Activated CD4-positive, alpha-beta T cell treated with anti-CD3 and anti-CD28 coated beads, Interleukin-2, Interleukin-6, amounts not matched to agents 100 ng/mL and 50 ng/mL, durations not matched to agents 16 hours and 8 hours (primary cell): ENCODE data around the gene POMC.
"Not testable (repeated sequence)": the region's sequence is repeated elsewhere in the genome, so short reads cannot be mapped to it uniquely, and the experiment has no call there.

Source experiments
- DNase-seq: peaks from one replicate; pipeline ENCODE4 v3.0.0-alpha.2; 2020

Gene POMC

DNA sequence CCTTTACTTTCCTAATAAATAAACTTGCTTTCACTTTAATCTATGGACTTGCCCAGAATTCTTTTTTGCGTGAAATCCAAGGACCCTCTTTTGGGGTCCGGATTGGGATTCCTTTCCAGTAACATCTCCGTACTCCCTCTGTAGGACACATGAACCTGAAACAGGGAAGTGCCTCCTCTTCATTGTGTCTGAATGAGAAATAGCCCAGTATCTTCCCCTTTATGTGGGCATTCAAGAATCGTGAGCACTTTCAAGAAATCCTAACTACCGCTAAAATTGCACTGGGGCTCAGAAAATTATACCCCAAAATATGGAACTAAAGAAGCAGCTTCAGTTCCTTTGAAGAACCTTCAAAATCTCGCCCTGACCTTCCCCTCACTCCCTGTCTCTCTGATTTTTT is 7.8 kb upstream of the POMC start:
- DNase-seq = no peak

DNA sequence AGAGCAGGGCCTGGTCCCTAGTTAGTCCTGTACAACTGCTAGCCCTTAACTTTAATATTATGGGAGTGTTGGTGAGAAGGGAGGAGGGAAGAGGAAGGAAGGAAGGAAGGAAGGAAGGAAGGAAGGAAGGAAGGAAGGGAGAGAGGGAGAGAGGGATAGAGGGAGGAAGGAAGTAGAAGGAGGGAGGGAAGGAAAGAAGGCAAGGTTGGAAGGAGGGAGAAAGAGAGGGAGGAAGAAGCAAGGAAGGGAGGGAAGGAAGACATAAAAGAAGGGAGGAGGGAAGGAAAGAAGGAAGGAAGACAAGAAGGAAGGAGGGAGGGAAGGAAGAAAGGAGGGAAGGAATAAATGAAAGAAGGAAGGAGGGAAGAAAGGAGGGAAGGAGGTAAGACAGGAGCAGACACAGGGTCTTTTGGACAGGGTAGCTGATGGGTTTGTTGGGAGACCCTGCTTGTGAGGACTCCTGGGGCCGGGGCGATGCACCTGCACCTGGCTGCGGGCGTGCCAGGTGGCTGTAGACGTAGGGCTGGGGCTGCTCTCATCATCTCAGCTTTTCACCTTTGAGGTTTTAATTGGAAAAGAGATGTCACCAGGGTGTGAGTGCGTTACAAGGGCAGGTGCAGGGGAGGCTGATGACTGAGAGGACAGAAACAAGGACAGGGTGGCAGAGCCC is 5.9 kb upstream of the POMC start:
- no peak for DNase-seq

DNA sequence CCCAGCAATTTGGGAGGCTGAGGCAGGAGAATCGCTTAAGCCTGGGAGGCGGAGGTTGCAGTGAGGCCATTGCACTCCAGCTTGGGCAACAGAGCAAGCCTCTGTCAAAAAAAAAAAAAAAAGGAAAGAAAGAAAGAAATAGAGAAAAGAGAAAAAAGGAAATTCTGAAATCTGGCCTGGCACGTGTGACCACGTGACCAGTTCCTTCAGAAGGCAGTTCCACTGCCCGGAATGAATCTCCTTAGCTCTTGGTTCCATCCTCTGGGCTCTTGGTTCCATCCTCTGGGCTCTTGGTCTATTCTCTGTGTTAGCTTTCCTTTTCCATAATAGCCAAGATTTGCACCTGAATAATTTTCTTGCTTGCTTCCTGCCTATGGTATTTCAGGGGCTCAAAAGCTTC is 5.3 kb upstream of the POMC start:
- DNase-seq = no peak

DNA sequence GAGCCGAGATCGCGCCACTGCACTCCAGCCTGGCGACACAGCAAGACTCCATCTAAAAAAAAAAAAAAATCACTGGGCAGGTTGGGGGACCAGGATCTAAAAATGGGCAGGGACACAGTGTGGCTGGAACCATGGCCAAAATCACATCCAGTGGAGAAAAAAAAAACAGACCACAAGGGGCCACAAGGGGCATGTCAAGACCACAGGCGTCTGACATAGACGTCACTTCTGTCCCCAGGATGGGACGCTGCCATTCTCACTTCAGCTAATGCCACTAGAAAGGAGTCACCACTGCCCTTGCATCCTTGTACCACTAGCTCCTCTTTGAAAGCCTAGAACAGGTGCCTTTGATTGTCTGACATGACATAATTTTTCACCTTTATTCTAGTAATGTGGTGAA is 2.5 kb upstream of the POMC start:
- DNase-seq = no peak

DNA sequence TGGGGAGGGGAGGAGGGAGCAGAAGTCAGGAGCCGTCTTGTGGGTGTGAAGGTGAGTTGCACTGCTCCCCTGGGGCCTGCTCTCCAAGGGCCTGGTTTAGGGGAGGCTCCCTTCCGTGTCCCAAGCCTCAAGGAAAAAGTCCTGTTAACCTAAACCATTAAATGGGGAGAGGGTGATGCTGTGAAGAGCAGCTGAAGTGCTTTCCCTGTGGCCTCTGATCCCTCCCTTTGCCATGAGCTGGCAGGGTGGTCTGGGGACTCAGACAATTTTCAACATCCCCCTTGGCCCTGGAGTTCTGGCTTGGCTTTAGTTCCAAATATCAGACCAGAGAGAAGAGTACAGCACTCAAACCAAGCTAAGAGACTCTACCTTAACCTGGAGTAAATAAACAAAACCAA is 692 bp upstream of the POMC start:
- no peak for DNase-seq

DNA sequence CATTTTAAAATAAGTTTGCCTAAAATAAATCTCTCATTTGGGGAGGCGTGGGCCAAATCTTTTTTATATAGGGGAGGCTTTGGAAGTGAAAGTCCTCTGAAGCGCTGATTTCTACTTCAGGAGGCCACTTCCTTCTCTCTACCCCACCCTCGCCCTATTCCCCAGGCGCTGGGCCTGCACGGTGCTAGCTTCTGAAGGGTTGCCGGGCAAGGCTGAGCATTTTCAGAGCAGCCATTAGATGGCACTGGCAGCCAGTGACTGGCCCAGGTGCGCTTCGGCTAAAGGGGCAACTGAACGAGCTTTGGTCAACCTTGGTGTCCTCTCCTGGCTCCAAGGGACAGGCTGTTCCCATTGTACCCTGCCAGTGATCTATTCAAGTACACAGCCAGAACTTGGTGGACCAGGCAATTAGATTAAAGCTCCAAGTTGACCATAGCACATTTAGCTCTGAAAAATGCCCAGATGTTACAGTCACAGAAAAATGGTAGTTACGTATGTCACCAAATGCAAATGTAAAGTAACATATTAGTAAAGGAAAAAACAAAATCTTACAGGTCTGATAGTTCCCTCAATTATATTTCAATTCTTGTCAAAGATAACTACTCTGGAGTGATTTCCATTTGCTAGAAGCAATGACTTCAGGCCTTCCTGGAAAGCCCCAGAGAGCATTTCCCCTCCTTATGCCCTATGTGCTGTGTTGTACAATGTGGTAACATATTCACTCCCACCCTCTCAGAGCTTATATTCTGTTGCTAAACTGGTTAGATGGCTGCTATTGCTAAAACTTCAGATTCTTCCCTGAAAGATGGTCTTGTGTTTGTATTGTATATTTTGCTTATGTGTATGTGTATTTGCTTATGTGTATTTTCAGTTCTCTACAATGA is 2.1 kb downstream of the POMC start:
- DNase-seq = peak; percentile 46

DNA sequence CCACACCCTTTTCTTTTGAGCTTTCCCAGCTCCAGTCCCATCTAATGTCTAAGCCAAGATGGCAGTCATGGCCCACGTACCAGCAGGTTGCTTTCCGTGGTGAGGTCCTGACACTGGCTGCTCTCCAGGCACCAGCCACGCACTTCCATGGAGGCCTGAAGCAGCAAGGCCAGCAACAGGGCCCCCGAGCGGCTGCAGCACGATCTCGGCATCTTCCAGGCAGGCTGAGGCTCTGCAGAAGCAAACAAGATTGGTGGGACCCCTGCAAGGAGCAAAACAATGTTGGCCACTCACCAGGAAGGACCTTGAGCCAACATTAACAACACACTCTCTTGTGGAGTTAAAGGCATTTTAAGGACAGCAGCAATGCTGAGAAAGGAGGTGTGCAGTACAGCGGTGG is 3.8 kb downstream of the POMC start:
- DNase-seq = no peak

DNA sequence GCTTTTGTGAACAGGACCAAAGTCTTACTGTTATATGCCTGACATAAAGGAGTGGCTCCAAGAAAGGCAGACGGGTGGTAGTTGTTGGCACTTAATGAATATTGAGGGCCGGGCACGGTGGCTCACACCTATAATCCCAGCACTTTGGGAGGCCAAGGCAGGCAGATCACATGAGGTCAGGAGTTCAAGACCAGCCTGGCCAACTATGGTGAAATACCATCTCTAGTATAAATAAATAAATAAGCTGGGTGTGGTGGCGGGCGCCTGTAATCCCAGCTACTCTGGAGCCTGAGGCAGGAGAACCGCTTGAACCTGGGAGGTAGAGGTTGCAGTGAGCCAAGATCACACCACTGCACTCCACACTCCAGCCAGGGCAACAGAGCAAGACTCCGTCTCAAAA is 6.3 kb downstream of the POMC start:
- DNase-seq = not testable (repeated sequence)

DNA sequence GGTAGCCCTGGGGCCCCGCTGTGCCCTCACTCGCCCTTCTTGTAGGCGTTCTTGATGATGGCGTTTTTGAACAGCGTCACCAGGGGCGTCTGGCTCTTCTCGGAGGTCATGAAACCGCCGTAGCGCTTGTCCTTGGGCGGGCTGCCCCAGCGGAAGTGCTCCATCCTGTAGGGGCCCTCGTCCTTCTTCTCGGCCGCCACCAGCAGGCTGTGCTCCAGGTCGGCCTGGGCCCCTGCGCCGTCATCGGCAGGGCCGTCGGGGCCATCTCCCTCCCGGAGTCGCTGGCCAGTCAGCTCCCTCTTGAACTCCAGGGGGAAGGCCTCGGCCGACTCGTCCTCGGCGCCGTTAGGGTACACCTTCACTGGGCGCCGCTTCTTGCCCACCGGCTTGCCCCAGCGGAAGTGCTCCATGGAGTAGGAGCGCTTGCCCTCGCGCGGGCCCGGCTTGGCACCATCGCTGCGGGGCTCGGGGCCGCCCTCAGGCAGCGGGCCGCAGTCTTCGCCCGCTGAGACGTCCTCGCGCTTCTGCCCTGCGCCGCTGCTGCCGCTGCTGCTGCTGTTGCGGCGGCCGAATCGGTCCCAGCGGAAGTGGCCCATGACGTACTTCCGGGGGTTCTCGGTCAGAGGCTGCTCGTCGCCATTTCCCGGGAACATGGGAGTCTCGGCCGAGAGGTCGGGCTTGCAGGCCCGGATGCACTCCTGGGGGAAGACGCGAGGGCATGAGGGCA is 7.2 kb downstream of the POMC start:
- peak; percentile 65 for DNase-seq

DNA sequence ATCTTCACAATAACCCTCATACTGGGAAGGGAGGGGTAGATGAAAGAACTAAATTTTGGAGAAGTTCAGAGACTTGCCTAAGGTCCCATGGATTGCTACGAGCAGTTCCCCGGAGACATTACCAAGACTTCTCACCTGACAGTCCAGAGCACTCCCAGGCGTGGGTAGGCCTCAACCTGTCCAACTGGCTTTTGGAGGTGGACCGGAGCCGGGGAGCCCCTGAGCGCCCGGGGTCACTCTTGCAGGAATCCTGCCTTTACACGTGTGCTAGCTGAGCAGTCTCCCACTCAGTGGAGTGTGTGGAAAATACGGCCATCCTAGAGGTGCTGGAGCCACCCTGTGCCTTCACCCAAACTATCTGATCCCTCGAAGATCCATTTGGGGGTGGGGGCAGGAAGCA is 8.0 kb downstream of the POMC start:
- no peak for DNase-seq

DNA sequence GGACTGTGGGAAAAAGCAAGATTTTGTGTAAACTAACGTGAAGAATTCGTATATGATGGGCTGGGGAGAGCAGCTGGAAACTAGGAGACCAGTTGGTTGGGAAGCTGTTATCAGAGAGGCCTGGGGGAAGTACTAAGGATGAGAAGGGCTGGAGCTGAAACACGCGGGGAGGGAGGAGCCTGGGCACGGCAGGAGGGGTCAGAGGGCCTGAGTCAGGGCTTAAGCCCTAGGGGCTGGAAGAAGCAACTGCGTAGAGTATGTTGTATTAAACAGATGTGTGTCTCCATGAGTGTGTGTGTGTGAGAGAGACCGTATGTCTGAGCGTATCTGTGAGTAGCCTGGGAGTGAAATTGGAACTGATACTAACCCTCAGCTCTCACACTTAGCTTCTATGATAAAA is 8.4 kb downstream of the POMC start:
- no peak for DNase-seq

DNA sequence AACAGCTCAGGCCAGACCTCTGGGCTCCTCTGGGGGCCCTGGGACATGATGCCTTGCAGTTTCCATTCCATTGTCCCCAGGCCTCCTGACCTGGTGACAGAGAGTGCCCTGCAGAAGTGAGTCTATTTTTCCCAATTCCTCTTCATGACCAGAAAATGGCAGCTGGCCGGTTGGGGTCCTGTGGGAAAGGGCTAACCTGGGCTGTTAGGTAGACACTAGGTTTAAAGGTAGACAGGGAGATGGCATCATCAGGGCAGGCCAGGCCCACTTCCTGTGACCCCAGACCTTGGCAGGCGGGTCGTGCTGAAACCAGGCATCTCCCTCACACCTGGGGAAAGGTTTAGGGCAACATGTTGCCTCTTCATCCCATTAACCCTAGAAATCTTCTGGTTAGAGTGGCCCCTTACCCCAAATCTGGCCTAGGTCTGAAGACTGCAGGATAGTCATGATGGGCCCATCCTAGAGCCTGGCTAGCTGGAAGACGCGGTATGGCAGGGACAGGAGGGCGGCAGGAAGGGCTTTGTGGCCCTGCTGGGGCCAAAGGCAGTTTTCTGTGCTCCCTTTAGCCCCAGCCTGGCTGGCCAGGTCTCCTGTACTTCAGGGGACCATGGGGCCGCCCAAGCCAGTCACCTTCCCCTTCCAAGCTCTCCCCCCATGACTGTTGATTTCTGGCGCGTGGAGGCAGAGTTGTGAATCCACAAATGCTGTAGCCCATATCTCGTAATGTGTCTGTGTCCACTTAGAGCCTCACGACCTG is 10.1 kb downstream of the POMC start:
- DNase-seq = no peak

DNA sequence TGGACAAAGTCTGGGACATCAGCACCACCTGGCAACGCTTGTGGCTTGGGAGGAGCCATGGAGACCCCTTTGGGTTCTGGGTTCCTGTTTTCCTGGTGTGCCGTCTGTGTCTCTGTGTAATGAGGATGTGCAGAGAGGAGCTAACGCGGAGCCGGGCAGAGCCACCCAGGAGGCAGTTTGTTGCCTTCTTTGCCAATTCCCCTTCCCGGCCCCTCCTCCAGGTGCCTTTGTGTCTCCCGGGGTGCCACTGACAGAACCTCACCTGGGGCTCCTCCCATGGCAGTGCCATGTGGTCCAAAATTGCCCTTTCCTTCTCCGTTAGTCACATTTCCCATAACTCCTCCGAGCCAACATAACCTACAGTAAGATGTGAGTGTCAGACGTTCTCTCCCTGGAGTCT is 13.0 kb downstream of the POMC start:
- DNase-seq = no peak

DNA sequence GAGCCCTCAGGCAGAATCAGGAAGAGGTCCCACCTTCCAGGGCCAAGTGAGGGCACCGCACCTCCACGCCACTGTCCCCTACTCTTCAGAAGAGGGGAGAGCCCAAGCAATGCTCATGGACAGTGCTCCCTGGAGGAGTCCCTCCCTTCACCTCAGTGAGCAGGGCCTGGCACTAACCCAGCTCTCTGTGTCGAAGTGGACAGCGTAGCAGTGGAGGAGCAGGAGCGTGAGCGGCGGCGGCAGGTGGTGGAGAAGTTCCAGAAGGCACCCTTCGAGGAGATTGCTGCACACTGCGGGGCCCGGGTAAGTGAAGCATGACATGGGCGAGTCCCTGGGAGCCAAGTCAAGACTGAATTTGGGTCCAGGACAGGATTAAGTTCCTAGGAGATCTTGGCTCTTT is 16.7 kb downstream of the POMC start:
- no peak for DNase-seq

DNA sequence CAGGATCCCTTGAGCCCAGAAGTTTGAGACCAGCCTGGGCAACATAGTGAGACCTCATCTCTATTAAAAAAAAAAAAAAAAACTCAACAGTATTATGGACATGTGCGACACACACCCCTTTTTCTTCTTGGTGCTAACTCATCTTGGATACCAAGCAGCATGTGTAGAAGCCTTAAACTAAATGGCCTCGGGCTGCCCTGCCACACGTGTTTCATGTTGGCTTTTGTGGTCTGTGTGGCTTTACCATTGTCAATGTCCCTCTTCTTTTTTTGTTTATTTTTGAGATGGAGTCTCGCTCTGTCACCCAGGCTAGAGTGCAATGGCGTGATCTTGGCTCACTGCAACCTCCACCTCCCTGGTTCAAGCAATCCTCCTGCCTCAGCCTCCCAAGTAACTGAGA is 17.4 kb downstream of the POMC start:
- DNase-seq = not testable (repeated sequence)

DNA sequence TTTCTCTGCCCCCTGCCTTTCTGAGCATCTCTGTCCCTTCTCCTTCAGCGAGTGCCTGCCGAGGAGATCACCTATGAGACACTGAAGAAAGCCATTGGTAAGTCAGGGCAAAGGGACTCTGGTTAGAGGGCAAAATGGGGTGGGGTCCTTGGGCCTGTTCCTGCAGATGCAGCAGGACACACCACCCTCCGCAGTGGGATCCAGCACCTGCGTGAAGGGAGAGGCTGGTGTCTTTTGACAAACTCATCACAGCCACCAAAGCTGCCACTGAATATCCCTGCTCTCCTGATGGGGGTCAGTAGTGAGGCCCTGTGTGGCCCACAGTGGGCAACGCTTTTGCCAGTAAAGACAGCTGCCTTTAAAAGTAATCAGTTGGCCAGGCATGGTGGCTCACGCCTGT is 18.7 kb downstream of the POMC start:
- DNase-seq = no peak

DNA sequence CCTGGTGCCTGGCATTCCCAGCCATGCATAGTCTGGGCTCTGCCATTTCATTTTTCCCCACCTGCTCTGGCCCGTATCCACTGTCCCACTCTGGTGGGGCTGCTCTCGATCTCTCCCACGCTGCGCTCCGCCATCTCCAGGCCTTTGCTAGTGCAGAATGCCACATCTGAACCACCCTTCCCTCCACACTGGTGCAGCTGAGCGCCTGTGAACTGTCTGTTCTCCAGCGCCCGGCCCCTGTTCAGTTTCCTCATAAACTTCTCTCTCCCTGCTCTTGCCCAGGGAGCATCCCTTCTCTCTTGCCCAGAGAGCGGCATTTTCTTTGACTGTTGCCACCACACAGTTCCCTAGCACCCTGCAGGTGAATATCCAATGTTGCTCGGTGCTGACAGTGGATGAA is 21.5 kb downstream of the POMC start:
- no peak for DNase-seq

DNA sequence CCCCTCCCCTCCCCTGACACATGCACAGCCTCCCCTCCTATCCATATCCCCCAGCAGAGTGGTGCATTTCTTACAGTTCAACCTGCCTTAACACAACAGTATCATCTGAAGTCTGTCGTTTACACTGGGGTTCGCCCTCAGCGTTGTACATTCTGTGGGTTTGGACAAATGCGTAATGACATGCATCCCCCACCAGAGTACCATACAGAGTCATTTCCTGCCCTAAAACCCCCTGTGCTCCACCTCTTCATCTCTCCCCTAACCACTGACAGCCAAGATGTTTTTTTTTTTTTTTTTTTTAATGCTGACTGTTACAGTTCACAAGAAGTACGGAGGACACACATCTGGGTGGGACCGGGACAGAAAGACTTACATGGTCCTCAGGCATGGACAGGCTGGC is 22.6 kb downstream of the POMC start:
- no peak for DNase-seq

DNA sequence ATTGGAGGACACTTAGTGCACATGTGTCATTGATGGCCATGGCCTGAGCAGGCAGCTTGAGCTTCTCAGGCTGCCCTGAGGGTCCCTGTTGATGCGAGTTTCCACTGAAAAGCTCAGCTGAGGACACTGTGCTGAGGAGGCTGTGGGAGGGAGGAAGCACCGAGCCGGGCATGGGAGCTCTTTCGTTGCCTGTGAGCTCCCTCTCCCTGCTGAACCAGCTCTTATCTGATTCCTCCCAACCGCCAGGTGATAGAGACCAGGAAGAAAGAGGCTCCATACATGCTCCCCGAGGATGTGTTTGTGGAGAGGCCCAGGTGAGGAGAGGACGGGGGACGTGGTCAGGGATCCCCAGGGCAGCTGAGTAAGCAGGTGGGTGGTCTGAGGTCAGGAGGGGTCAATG is 27.3 kb downstream of the POMC start:
- DNase-seq = no peak

DNA sequence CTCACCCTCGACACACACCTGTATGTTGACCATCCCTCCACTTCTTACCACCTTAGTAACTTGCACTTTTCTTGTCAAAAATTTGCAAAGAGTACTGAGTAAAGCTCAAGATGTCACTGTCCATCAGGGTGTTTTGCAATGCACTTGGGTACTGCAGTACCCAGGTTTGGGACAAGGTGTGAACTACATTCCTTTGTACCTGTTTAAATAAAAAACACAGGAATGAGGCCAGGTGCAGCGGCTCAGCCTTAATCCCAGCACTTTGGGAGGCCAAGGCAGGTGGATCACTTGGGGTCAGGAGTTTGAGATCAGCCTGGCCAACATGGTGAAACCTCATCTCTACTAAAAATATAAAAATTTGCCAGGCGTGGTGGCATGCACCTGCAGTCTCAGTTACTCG is 27.8 kb downstream of the POMC start:
- DNase-seq = not testable (repeated sequence)

DNA sequence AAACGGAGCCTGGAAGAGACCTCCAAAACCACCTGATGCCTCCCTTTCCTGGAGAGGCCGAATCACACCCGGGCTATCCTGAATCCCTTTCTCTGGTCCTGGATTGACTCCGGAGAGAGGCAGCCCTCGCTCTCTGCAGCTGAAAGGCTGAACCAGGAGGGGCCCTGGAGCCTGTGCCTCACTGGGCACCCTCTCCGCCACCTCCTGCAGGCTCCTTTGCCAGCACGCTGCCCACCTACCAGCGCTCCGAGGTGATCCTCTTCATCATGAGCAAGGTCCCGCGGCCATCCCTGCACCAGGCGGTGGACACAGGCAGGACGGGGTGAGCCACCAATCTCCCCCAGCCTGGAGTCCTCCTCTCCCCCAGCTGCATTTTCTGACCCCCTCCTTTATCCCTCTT is 35.7 kb downstream of the POMC start:
- no peak for DNase-seq

DNA sequence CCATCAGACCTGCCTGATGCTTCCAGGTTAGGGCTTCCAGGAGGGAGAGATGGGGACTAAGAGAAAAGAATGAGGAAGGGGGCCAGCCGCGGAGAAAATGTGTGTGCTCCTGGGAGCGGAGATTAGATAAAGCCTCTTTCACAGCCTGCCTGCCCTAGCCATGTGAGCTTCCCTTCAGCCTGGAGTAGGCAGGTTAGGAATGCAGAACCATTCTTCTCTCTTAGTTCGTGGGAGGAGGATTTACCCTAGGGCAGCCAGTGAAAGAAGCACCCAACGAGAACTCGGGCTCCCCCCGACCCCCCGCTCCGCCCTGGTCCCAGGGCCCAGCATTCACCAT is 36.1 kb downstream of the POMC start:
- no peak for DNase-seq

DNA sequence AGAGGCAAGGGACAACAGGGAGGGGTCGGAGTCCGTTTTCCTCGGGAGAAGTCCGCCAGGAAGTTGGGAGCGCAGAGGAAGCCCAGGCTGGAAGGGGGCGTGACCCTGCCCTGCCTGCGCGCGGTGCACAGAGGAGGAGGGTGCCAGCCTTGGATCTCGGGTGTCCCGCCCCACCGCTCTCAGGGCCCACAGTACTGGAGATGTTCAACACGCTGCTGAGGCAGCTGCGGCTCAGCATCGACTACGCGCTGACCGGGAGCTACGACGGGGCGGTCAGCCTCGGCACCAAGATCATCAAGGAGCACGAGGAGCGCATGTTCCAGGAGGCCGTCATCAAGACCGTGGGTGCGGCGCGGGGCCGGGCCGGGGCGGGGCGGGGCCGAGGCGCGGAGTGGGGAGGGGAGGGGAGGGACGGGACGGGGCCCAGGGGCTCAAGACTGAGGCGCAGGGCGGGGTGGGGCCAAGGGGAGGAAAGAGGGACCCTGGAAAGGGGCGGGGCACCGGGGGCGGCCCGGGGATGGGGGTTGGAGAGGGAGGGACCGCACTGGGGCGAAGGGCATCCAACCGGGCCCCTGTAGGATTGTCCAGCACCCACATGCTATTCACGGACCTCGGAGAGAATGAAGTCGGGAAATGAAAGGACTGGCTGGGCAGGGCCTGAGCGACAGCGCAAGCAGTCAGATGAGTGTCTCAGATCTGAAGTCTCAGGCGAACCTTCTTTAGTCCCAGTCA is 36.6 kb downstream of the POMC start:
- DNase-seq = no peak
